Activated naive CD8-positive, alpha-beta T cell treated with anti-CD3 and anti-CD28 coated beads, Interleukin-2, amount 50 U/mL, for 16 hours (primary cell): ENCODE results near the gene SH2B3.
"Not testable (repeated sequence)": the region's sequence is repeated elsewhere in the genome, so short reads cannot be mapped to it uniquely, and the experiment has no call there.

Experiments
- DNase-seq: peaks from one replicate; pipeline ENCODE4 v3.0.0-alpha.2; 2020; ENCODE audit warnings: low read depth, low spot score

The SH2B3 gene

DNA sequence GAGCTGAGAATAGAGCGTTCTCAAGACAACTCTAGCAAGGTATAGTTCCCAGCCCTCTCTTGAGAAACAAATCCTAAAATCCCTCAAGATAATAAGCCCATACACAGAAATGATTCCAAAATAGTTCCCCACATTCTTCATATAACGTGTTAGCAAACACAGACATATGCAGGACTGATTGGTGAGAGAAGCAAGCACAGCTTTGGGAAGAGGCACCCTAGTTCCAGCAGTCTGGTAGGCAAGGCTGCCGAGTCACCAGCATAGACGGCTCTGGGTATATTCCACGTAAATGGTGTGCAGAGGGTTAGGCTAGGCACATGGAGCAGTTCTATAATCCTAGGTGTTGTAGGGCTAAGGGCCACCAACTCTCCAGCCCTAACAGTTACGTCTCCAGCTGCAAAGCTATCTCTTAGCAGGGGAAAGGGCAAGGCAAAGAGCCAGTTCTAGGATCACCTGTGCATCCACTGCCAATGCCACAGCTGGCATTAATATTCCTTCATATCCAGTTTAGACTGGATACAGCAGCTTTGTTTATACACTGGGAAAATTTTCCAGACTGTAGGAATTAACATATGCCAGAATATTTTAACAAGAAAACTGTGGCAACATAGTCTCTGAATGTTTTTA, 52.9 kb downstream of the SH2B3 start:
- no peak for DNase-seq

DNA sequence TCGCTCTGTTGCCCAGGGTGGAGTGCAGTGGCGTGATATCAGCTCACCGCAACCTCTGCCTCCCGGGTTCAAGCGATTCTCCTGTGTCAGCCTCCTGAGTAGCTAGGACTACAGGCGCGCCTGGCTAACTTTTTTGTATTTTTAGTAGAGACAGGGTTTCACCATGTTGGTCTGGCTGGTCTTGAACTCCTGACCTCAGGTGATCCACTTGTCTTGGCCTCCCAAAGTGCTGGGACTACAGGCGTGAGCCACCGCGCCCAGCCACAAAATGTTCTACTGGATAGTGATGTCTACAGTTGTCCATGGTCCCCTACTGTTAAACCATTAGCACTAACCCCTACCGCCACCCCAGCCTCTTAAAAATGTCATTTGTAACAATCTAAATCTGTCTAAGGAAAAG, 54.4 kb downstream of the SH2B3 start:
- DNase-seq = not testable (repeated sequence)

DNA sequence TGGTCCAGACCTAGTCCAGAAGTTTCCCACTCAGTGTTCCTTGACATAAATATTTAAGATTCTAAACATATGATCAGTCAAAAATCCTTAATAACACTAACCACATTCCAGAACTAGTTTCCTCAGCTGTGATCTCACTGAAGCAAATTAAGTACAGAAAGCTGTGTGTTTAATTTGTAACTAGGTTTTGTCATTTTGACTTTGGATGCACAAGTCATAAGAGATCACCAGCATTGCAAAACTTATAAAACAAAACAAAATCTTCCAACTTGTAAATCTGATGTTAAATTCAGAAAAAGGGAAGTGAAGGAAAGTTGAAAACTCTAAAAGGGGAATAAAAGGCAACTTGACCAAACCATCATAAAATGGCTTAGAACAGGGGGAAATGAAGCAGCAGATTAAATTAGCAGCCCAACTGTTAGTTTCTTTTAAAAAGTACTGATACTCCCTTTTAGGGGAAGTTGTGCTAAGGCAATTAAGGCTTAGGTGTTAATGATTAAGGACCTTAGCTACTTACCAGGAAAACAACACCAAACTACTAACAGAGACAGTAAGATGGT, 56.6 kb downstream of the SH2B3 start:
- DNase-seq = no peak

DNA sequence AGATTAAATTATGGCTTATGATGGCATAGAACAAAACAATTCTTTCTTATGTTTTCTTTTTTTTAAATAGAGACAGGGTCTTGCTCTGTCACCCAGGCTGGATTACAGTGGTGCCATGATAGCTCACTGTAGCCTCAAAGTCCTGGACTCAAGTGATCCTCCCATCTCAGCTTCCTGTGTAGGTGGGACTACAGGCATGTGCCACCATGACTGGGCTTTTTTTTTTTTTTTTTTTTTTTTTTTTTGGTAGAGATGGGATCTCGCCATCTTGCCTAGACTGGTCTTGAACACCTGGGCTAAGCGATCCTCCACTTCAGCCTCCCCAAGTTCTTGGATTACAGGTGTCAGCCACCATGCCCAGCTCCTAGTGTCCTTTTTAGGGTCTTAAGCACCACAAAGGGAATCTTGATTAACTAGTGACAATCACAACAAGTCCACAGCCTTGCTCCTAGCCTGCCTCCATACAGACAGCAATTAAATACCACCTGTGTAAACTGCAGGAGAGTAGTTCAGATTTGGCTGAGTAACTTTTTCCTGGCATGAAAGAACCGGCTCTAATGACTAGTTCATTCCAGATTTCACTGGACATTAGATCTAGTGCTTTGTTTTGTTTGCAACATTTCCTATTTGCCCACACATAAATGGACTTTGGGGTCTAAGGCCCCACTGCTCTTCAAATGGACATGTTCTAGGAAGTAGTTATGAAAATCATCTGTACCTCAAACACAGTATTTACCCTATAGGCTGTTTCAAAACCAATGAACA, 61.6 kb downstream of the SH2B3 start:
- DNase-seq = no peak

DNA sequence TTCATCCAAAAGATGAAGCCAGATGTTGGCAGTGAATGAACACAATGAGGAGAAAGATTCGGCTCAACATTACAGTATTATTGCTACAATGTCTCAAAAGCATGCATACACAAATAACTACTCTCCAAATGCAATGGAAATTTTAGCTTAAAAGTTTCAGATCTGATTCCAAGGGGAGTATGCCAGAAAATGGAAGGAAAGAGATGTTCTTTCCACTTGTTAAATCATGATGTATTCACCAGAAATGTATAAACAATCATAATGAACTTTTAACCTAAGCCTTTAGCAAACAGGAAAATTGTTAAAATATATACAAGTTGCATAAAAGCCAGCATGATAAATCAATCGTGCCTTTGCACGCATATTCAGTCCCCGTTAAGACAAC, 62.1 kb downstream of the SH2B3 start:
- no peak for DNase-seq

DNA sequence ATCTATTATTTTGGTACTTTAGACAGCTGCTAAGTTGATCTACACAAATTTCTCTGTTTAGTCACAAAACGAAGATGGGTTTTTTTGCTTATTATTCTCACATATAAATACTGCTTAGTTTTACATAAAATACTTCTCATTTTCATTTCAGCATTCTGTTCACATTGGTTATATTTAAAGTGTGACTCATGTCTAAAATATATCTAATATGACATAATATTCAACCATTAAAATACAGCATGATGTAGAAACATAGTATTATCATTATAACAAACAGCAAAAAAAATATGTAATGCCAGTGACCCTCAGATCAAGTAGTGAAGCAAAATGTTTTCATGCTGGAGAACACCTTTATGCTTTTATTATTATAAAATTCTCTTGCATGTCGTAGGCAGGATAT, 63.7 kb downstream of the SH2B3 start:
- no peak for DNase-seq

DNA sequence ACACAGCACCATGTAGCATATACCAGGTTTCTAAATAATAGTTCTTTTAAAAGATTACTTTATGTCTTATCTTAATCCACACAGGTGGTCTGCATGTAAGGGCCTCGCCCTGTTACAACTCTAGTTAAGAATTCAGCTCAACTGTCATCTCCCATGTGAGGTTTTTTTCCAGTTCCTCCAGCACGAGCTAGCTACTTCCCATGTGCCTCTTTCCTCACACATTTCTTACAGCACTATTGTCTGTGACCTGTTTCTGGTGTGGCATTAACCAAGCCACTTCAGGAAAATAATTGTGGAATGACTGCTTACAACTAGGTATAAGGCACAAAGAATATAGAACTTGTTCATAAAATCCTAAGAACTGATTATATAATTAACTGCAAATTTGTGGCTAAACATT, 65.5 kb downstream of the SH2B3 start:
- DNase-seq = no peak

DNA sequence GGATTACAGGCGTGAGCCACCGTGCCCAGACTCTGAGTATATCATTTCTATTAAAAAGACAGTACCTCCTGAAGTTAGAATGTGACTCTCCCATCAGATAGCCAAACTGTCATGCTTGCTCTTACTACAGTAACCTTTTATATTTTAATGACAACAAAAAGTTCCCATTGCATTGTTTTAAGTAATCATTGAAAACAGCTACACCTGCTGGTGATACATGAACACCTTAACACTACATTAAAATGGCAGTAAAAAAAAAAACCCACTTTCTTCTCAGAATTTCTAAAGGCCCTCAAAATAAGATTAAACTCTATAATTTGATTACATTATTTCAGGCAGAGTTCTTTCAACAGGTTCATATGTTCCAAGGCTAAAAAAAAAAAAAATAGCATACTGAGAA, 76.7 kb downstream of the SH2B3 start:
- DNase-seq = no peak

DNA sequence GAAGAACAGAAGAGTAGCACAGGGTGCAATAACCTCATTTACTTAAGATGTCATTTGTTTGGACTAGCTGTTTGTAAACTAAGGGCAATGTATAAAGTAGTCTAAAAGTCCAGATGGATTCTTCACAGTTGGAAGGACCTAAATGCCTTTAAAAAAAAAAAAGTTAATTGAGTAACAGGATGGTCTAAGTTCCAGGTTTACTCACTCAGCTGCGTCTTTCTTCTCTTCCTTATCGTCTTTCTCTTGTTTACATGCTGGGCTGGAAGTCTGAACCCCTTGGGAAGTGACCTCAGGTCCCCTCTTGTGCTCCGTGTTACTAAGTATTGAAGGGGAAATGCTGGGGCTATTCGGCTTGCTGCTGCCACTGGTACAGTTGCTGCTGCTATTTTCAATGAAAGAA, 82.5 kb downstream of the SH2B3 start:
- DNase-seq = no peak

DNA sequence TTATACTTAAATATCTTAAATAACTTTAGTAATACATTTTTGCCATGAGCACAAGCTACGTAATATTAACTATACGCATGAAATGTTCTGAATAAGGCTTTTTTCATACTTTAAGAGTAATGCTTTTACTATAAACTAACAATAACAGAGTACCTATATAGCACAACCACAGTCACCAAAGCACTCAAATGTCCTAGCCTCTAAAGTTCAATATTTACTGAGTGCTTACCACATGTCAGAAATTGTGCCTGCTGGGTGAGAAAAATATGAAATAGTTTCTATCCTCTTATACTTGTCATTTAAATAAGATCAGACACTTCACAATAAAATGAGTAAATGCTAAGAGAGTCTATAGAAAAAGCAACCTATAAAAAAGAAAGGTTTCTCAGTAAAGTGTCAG, 83.1 kb downstream of the SH2B3 start:
- DNase-seq = no peak

DNA sequence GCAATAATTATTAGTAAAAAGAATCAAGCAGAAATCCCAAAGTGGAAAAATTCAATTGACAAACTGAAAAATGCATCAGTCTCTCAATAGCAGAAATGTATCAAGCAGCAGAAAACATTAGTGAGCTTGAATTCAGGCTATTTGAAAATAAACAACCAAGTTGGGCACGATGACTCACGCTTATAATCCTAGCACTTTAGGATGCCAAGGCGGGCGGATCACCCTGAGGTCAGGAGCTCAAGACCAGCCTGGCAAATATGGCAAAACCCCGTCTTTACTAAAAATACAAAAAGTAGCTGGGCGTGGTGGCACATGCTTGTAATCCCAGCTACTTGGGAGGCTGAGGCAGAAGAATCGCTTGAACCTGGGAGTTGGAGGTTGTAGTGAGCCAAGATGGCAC, 87.3 kb downstream of the SH2B3 start:
- not testable (repeated sequence) for DNase-seq

DNA sequence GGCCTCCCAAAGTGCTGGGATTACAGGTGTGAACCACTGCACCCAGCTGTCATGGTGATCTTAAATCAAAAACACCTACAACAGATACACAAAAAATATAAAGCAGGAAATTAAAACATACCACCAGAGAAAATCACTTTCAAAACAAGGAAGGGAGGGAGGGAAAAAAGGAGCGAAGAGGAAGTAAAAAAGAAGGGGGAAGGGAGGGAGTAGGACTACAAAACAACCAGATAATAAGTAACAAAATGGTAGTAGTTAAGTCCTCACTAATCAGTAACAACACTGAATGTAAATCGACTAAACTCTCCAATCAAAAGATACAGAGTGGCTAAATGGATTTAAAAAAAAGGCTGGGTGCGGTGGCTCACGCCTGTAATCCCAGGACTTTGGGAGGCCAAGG, 89.0 kb downstream of the SH2B3 start:
- no peak for DNase-seq
